KG1 (cell line): ENCODE measurements around the gene SEMA3E.
"Not testable (repeated sequence)": the region's sequence is repeated elsewhere in the genome, so short reads cannot be mapped to it uniquely, and the experiment has no call there.

Experiments
- DNase-seq: peaks from one replicate; lab custom pipeline; 2025; lab: John Stamatoyannopoulos, UW

SEMA3E gene

GRCh38 chr7:83486957-83487356 lies 162.0 kb downstream of the SEMA3E start:
- DNase-seq: no peak

- DNase-seq: no peak
Observed at GRCh38 chr7:83486536-83486935, 162.4 kb downstream of the SEMA3E start.

- no peak for DNase-seq
Observed at GRCh38 chr7:83484826-83485225, 164.1 kb downstream of the SEMA3E start.

GRCh38 chr7:83484266-83484665 lies 164.7 kb downstream of the SEMA3E start:
- DNase-seq: no peak

DNA sequence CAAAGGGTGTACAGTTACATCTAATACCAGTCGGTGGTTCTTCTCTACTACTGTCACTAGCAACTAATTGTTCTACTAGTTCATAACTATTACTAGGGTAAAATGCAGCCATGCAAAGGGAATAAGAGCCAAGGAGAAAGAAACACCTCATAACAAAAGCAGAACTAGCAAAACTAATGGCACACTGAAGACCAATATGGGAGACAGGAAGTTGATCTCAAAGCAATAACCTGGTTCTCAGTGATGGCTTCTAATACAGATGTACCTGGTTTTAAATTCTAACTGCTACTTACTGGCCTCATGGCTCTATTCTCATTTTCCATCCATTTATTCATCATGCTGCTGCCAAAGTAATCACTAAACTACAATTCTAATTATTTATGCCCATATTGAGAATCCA lies 170.3 kb downstream of the SEMA3E start:
- no peak for DNase-seq

GRCh38 chr7:83476511-83477050 lies 172.4 kb downstream of the SEMA3E start:
- no peak for DNase-seq

- no peak for DNase-seq
Observed at GRCh38 chr7:83475420-83475819, 173.5 kb downstream of the SEMA3E start.

DNA sequence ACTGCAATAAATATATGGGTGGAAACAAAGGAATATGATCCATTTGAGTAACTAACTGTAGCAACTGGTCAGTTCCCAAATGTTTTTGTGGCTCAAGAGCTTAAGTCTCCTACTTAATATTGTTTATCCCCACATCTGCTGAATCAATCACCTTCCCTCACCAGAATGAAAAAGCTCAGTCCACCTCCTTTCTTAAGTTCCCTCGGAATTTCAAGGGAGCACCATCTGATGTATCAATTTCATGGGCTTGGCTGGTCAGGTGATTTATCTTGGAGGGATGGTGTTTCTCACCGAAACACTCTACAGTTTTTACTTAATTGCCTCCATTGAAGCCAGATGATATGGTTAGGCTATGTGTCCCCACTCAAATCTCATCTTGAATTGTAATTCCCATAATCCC lies 176.6 kb downstream of the SEMA3E start:
- no peak for DNase-seq

GRCh38 chr7:83469491-83469890 lies 179.4 kb downstream of the SEMA3E start:
- no peak for DNase-seq

DNA sequence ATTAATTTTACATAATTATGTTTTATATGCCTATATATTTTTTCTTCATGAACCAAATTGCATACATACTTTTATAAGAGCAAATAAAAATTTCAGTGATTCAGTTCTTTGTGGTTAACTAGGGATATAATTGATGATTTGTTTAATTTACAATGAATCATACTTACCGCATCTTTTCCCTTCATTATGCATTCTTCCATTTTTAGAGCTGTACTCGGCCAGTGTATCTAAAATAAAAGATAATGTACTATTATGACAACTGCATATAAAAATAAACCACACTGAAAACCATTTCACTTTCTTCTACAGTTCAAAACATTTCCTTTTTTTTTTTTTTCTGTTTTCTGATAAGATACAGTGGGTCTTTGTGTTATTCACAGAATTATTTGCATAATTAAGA lies 179.9 kb downstream of the SEMA3E start:
- DNase-seq: no peak

- peak; percentile 74 for DNase-seq
Observed at GRCh38 chr7:83468251-83468739, 180.6 kb downstream of the SEMA3E start.

GRCh38 chr7:83467493-83467892 lies 181.4 kb downstream of the SEMA3E start:
- DNase-seq: no peak

DNA sequence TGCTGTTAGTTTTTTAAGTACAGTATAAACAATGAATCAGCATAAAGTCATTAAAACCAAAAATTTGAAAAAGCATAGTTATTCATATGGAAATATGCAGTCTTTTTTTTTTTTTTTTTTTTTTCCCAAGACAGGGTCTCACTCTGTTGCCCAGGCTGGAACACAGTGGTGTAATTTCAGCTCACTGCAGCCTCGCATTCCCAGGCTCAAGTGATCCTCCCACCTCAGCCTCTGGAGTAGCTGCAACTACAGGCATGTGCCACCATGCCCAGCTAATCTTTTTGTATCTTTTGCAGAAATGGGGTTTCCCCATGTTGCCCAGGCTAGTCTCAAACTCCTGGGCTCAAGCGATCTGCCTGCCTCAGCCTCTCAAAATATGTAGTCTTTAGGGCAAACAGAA lies 182.0 kb downstream of the SEMA3E start:
- no peak for DNase-seq

- no peak for DNase-seq
Observed at GRCh38 chr7:83466187-83466923, 182.6 kb downstream of the SEMA3E start.

DNA sequence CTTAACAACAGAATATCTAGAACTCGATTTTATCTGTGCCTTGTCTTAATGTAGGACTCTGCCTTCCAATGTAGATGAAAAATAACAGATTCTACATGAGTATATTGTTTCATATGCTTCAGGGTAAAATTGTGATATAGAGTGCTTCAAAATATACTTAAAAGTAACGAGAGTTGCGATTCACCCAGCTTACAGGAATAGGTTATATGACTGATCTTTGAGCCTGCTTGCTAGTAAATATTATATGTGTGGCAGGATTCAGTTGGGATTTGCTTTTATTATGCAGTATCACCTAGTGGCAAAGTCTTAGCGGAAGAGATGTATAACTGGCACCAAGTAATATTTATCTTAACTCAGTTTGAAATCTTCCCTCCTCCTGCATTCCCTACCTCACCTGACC lies 183.3 kb downstream of the SEMA3E start:
- no peak for DNase-seq

DNA sequence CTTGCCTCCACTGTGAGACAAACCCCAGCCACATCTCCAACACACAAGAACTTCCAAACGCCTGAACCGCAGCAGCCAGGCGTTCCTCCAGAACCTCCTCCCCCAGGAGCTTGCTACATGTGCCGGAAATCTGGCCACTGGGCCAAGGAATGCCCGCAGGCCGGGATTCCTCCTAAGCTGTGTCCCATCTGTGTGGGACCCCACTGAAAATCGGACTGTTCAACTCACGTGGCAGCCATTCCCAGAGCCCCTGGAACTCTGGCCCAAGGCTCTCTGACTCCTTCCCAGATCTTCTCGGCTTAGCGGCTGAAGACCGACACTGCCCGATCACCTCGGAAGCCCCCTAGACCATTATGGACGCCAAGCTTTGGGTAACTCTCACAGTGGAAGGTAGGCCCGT lies 187.1 kb downstream of the SEMA3E start:
- not testable (repeated sequence) for DNase-seq

GRCh38 chr7:83459930-83460653 lies 188.8 kb downstream of the SEMA3E start:
- not testable (repeated sequence) for DNase-seq

DNA sequence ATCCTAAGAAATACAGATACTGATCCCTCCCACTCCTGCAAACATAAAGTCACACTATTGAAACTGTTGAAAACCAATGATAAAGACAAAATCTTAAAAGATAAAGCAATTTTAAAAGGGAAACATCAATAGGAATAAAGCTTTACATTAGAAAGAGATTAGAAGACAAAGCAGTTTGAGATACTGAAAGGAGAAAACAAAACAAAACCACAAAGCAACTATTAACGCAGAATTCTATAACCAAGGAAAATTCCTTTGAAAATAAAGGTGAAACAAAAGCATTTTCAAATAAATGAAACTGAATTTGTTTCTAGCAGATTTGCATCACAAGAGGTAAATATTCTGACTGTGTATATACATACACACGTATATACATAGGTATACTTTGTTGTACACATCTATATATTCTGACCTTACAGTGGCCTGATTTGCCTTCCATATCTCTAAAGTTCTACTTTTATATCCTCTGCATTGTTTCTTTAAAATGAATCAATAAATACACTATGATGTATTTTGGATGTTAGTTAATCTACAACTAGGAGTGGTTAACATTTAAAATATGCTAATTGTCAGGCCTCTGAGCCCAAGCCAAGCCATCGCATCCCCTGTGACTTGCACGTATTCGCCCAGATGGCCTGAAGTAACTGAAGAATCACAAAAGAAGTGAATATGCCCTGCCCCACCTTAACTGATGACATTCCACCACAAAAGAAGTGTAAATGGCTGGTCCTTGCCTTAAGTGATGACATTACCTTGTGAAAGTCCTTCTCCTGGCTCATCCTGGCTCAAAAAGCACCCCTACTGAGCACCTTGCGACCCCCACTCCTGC lies 189.6 kb downstream of the SEMA3E start:
- DNase-seq: not testable (repeated sequence)

GRCh38 chr7:83457022-83457892 lies 191.7 kb downstream of the SEMA3E start:
- no peak for DNase-seq

GRCh38 chr7:83456413-83456812 lies 192.5 kb downstream of the SEMA3E start:
- no peak for DNase-seq

DNA sequence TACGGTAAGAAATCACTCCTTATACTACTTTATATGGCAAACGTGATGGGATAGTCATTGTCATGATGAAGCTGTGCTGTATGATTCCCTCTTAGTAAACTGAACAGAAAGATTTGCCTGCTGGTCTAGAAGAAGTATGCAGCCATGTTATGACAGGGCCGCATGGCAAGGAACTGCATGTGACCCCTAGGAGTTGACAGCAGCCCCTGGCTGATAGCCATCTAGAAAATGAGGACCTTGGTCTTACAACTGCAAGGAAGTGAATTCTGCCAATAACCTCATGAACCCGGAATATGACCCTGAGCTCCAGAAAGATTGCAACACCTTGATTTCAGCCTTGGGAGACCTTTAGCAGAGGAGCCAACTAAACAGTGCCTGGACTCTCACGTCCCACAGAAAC lies 193.3 kb downstream of the SEMA3E start:
- DNase-seq: no peak
